Liver (tissue), 9 donors: Measurements from ENCODE around the gene TEX51. TPM values are rescaled to one million over a fixed set of nuclear protein-coding genes. Genes with fewer than 3 reads are reported as not detected.

ENCODE experiments used
- DNase-seq: peaks from one replicate; pipeline ENCODE4 v3.0.0-alpha.2; 2017; ENCODE audit warnings: low spot score
- H3K27ac ChIP-seq, 2 donors: one replicate each; pipeline ENCODE4 v1.7.0; 2013; ENCODE audit warnings: inconsistent platforms in 2 of 2, low read length in 2 of 2, control low read depth in 1 of 2, low read depth in 1 of 2, mild to moderate bottlenecking in 1 of 2
- H3K27me3 ChIP-seq, 4 donors: one replicate each; pipeline versions ENCODE4 v1.6.1 to v1.7.0; 2013; ENCODE audit warnings: low read length in 3 of 4, inconsistent platforms in 1 of 4, mild to moderate bottlenecking in 1 of 4, moderate library complexity in 1 of 4; ENCODE audit not compliant: control insufficient read depth in 4 of 4, insufficient read depth in 4 of 4
- H3K36me3 ChIP-seq, 4 donors: one replicate each; pipeline versions ENCODE4 v1.6.1 to v1.7.0; 2013; ENCODE audit warnings: low read length in 3 of 4, mild to moderate bottlenecking in 3 of 4, low read depth in 1 of 4, moderate library complexity in 1 of 4; ENCODE audit not compliant: control insufficient read depth in 4 of 4, insufficient read depth in 3 of 4
- H3K4me1 ChIP-seq, 4 donors: one replicate each; pipeline versions ENCODE4 v1.6.1 to v1.7.0; 2013; ENCODE audit warnings: low read length in 3 of 4, mild to moderate bottlenecking in 3 of 4, moderate library complexity in 1 of 4; ENCODE audit not compliant: control insufficient read depth in 4 of 4, insufficient read depth in 4 of 4
- H3K4me3 ChIP-seq, 3 donors: one replicate each; pipeline versions ENCODE4 v1.6.1 to v1.7.0; 2013; ENCODE audit warnings: low read length in 3 of 3, control low read depth in 1 of 3, low read depth in 1 of 3, mild to moderate bottlenecking in 1 of 3
- H3K9ac ChIP-seq, 2 donors: one replicate each; pipeline ENCODE4 v1.7.0; 2013; ENCODE audit warnings: low read length in 2 of 2, mild to moderate bottlenecking in 2 of 2, moderate library complexity in 2 of 2, control low read depth in 1 of 2, low read depth in 1 of 2
- H3K9me3 ChIP-seq, 4 donors: one replicate each; pipeline versions ENCODE4 v1.6.1 to v1.7.0; 2013; ENCODE audit warnings: low read length in 3 of 4; ENCODE audit not compliant: control insufficient read depth in 4 of 4
- ATF3 ChIP-seq: IDR thresholded peaks from 2 replicates; pipeline ENCODE4 v1.6.1; 2016; ENCODE audit warnings: antibody characterized with exemption
- CTCF ChIP-seq: fragments of 150-350 bp; IDR thresholded peaks from 2 replicates; pipeline ENCODE4 v1.5.1; 2017; ENCODE audit warnings: improper control_type of control experiment, low read depth, low read length; ENCODE audit not compliant: missing input control
- EGR1 ChIP-seq, 2 donors: IDR thresholded peaks; 2 replicates each; pipeline ENCODE4 v1.6.1; 2016 to 2018; ENCODE audit warnings: antibody characterized with exemption in 2 of 2, low read depth in 2 of 2
- FOXA1 ChIP-seq: IDR thresholded peaks from 2 replicates; pipeline ENCODE4 v1.6.1; 2016; ENCODE audit warnings: antibody characterized with exemption
- FOXA2 ChIP-seq: IDR thresholded peaks from 2 replicates; pipeline ENCODE4 v1.6.1; 2016; ENCODE audit warnings: antibody characterized with exemption
- GABPA ChIP-seq, 2 donors: IDR thresholded peaks in 1 of 2; conservative IDR thresholded peaks in 1 of 2; 2 replicates each; pipeline ENCODE4 v1.6.1; 2016; ENCODE audit warnings: antibody characterized with exemption in 2 of 2, mild to moderate bottlenecking in 1 of 2, moderate library complexity in 1 of 2
- HNF4A ChIP-seq, 2 donors: conservative IDR thresholded peaks; 2 replicates each; pipeline ENCODE4 v1.6.1; 2016; ENCODE audit warnings: antibody characterized with exemption in 2 of 2, mild to moderate bottlenecking in 2 of 2
- HNF4G ChIP-seq: IDR thresholded peaks from 2 replicates; pipeline ENCODE4 v1.6.1; 2016; ENCODE audit warnings: antibody characterized with exemption
- JUND ChIP-seq, 2 donors: IDR thresholded peaks; 2 replicates each; pipeline ENCODE4 v1.6.1; 2016; ENCODE audit warnings: antibody characterized with exemption in 2 of 2
- MAX ChIP-seq: IDR thresholded peaks from 2 replicates; pipeline ENCODE4 v1.6.1; 2016; ENCODE audit warnings: antibody characterized with exemption
- NR2F2 ChIP-seq: IDR thresholded peaks from 2 replicates; pipeline ENCODE4 v1.6.1; 2016; ENCODE audit warnings: antibody characterized with exemption
- RAD21 ChIP-seq, 2 donors: IDR thresholded peaks; 2 replicates each; pipeline ENCODE4 v1.6.1; 2016; ENCODE audit warnings: antibody characterized with exemption in 2 of 2, mild to moderate bottlenecking in 2 of 2
- REST ChIP-seq: IDR thresholded peaks from 2 replicates; pipeline ENCODE4 v1.6.1; 2016; ENCODE audit warnings: antibody characterized with exemption, mild to moderate bottlenecking
- RXRA ChIP-seq, 2 donors: IDR thresholded peaks; 2 replicates each; pipeline ENCODE4 v1.6.1; 2017 to 2018; ENCODE audit warnings: antibody characterized with exemption in 2 of 2, mild to moderate bottlenecking in 1 of 2
- SP1 ChIP-seq: IDR thresholded peaks from 2 replicates; pipeline ENCODE4 v1.6.1; 2018; ENCODE audit warnings: antibody characterized with exemption, mild to moderate bottlenecking
- TAF1 ChIP-seq: conservative IDR thresholded peaks from 2 replicates; pipeline ENCODE4 v1.6.1; 2016; ENCODE audit warnings: antibody characterized with exemption, mild to moderate bottlenecking
- YY1 ChIP-seq: IDR thresholded peaks from 2 replicates; pipeline ENCODE4 v1.6.1; 2016; ENCODE audit warnings: antibody characterized with exemption, mild to moderate bottlenecking
- ZBTB33 ChIP-seq: IDR thresholded peaks from 2 replicates; pipeline ENCODE4 v1.6.1; 2016; ENCODE audit warnings: antibody characterized with exemption
- WGBS: extraction: QIAGEN DNeasy Blood & Tissue Kit; methylation state at CpG from one replicate; pipeline ENCODE4 v1.1.7; 2013; 5-methylcytosine and 5-hydroxymethylcytosine counted together
- polyA plus RNA-seq, 2 donors: library from polyadenylated mRNA; stranded (reverse) in 1 of 2; unstranded in 1 of 2; fragments of 200-250 nt in 1 of 2; fragments of >200 nt in 1 of 2; fragmentation: Nextera tagmentation in 1 of 2; extraction: Ambion mirVana in 1 of 2; gene quantifications; one replicate each; pipeline versions ENCODE4 v1.2.1 to v1.2.3, GENCODE V29; 2013 to 2015
- total RNA-seq, 2 donors: library from RNA; depleted of rRNA; stranded (reverse); fragments of >200 nt; gene quantifications; one replicate each; pipeline ENCODE4 v1.2.3, GENCODE V29; 2014
- donor health status: healthy.
- donor health status: healthy.
- donor health status: healthy.
- donor health status: healthy.
- donor health status: healthy.

The TEX51 gene
- total and polyA plus RNA-seq, 4 donors, result not detected

GRCh38 chr2:126907671-126908070 lies 9.0 kb downstream of the TEX51 start:
- Histone ChIP-seq H3K4me3 (no peak overlapping the region), H3K36me3 (no peaks in the 10 kb centered on the region), H3K27ac (no peak overlapping the region), H3K4me1 (no peaks in the 10 kb centered on the region), H3K9me3 (peaks cover 0 to 4% (median 0%) of the 10 kb centered on the region in 4 donors), H3K27me3 (peaks cover 0 to 4% (median 0%) of the 10 kb centered on the region in 4 donors), H3K9ac (no peak overlapping the region)
- TF ChIP-seq ZBTB33 (no peak), RAD21 (IDR thresholded peaks at IDR 0.05) (no peak), HNF4G (no peak), NR2F2 (no peak), SP1 (no peak), TAF1 (no peak), MAX (no peak), EGR1 (IDR thresholded peaks at IDR 0.05; ENCODE audit: low read depth in 2 of 2) (no peak), REST (no peak), ATF3 (no peak), FOXA1 (no peak), FOXA2 (no peak), JUND (IDR thresholded peaks at IDR 0.05) (no peak), GABPA (IDR thresholded peaks at IDR 0.05 in 1 of 2, conservative IDR thresholded peaks at IDR 0.05 in 1 of 2) (no peak), YY1 (no peak), CTCF (no peak), HNF4A (conservative IDR thresholded peaks at IDR 0.05) (no peak), RXRA (IDR thresholded peaks at IDR 0.05) (no peak)
- WGBS, result 81% methylated on average over 12 of the region's 12 CpGs
- DNase-seq, result no peak
